Activated CD8-positive, alpha-beta T cell treated with anti-CD3 and anti-CD28 coated beads for 36 hours (primary cell): ENCODE measurements around the gene TNPO1. TPM values are rescaled to one million over a fixed set of nuclear protein-coding genes. Genes with fewer than 3 reads are reported as not detected.

Experiments
- ATAC-seq: fragments of 200-7000 bp; cut with Tn5 transposase; one replicate; pipeline ENCODE4 v1.10.0; 2021; ENCODE audit warnings: mild to moderate bottlenecking, moderate library complexity
- CTCF ChIA-PET: fragments of 350-600 bp; sonication (Branson Sonifier 250); formaldehyde crosslinking; loops from one replicate; lab custom pipeline; 2021; ENCODE audit warnings: antibody characterized with exemption; lab: Charles Lee
- POLR2A ChIA-PET: fragments of 350-600 bp; sonication (Branson Sonifier 250); formaldehyde crosslinking; loops from one replicate; lab custom pipeline; 2021; ENCODE audit warnings: antibody characterized with exemption; lab: Charles Lee
- DNase-seq: peaks from one replicate; pipeline ENCODE4 v3.0.0-alpha.2; 2020
- H3K27ac Mint-ChIP-seq: one replicate; pipeline ENCODE4 v1.8.0; 2021; ENCODE audit warnings: mild to moderate bottlenecking, mixed read lengths
- H3K27me3 Mint-ChIP-seq: one replicate; pipeline ENCODE4 v1.8.0; 2021; ENCODE audit warnings: mixed read lengths
- H3K36me3 Mint-ChIP-seq: one replicate; pipeline ENCODE4 v1.8.0; 2021; ENCODE audit warnings: low read depth, mixed read lengths
- H3K4me1 Mint-ChIP-seq: one replicate; pipeline ENCODE4 v1.8.0; 2021; ENCODE audit warnings: low read depth, mixed read lengths
- H3K4me3 Mint-ChIP-seq: one replicate; pipeline ENCODE4 v1.8.0; 2021; ENCODE audit warnings: mild to moderate bottlenecking, moderate library complexity, mixed read lengths
- H3K9me3 Mint-ChIP-seq: one replicate; pipeline ENCODE4 v1.8.0; 2021; ENCODE audit warnings: mixed read lengths
- CTCF ChIP-seq: fragments of 200-600 bp; IDR thresholded peaks from one replicate; pipeline ENCODE4 v1.8.0; 2022; ENCODE audit warnings: antibody characterized with exemption, mild to moderate bottlenecking
- intact Hi-C: fragments of 100-400 bp; cut with micrococcal nuclease; formaldehyde crosslinking; loops from one replicate; pipeline ENCODE4 v1.10.0; 2022
- total RNA-seq, 2 experiments: library from RNA; stranded (reverse); gene quantifications; one replicate each; pipeline ENCODE4 v1.2.3, GENCODE V29; 2021

The TNPO1 gene
- total RNA-seq, 2 experiments from 2014 or later: 97.8 to 116 TPM

- intact Hi-C loops: no loop called here
- peaks cover 34% of the 10 kb centered on the region for H3K27me3 Mint-ChIP-seq
- ATAC-seq (no peak), DNase-seq (no peak)
- ChIA-PET CTCF (no interaction called here), POLR2A (no interaction called here)
- no peak overlapping the region for H3K4me3 Mint-ChIP-seq
- H3K36me3 Mint-ChIP-seq: no peaks in the 10 kb centered on the region
- peaks cover 13% of the 10 kb centered on the region for H3K4me1 Mint-ChIP-seq
- no peak for TF ChIP-seq CTCF
- no peak overlapping the region for H3K27ac Mint-ChIP-seq
- H3K9me3 Mint-ChIP-seq: no peaks in the 10 kb centered on the region
Observed at GRCh38 chr5:72951671-72952468, 135.4 kb downstream of the TNPO1 start.

GRCh38 chr5:72954389-72954788, 137.9 kb downstream of the TNPO1 start:
- intact Hi-C loops: no loop called here
- TF ChIP-seq CTCF: no peak
- ChIA-PET CTCF (interaction anchor here (1.8 kb wide), 1 partner anchor 500 kb away, joined by 4 read pairs; no protein-coding TSS in a partner anchor), POLR2A (interaction anchor here (1.4 kb wide), 1 partner anchor 106 kb away, joined by 4 read pairs; no protein-coding TSS in a partner anchor)
- no peak overlapping the region for H3K27ac Mint-ChIP-seq
- H3K4me1 Mint-ChIP-seq: peaks cover 13% of the 10 kb centered on the region
- DNase-seq (no peak), ATAC-seq (no peak)
- no peaks in the 10 kb centered on the region for H3K9me3 Mint-ChIP-seq
- H3K36me3 Mint-ChIP-seq: no peaks in the 10 kb centered on the region
- no peak overlapping the region for H3K4me3 Mint-ChIP-seq
- H3K27me3 Mint-ChIP-seq: peaks cover 41% of the 10 kb centered on the region

- intact Hi-C loops: no loop called here
- DNase-seq (peak; percentile 31), ATAC-seq (peak; percentile 45)
- peak overlapping the region; percentile 83 for H3K4me3 Mint-ChIP-seq
- peak overlapping the region; percentile 49 for H3K27ac Mint-ChIP-seq
- no peak for TF ChIP-seq CTCF
- H3K9me3 Mint-ChIP-seq: no peaks in the 10 kb centered on the region
- H3K36me3 Mint-ChIP-seq: no peaks in the 10 kb centered on the region
- ChIA-PET POLR2A (interaction anchor here (1.3 to 1.4 kb wide), 2 partner anchors 107 to 635 kb away, joined by 3 to 4 read pairs; partner anchors contain the start of genes MRPS27 and PTCD2), CTCF (interaction anchor here (0.8 to 1.8 kb wide), 5 partner anchors 11 to 500 kb away, joined by 3 to 5 read pairs (median 4); no protein-coding TSS in a partner anchor)
- peaks cover 13% of the 10 kb centered on the region for H3K4me1 Mint-ChIP-seq
- H3K27me3 Mint-ChIP-seq: peaks cover 42% of the 10 kb centered on the region
Observed at GRCh38 chr5:72955143-72955767, 138.8 kb downstream of the TNPO1 start.

GRCh38 chr5:72955768-72956323, 139.4 kb downstream of the TNPO1 start, which contains the start of gene FCHO2:
TSS of gene FCHO2 (plus strand) at chr5:72956041. CDS start at chr5:72956097, 56 bp downstream.
- POLR2A ChIA-PET: interaction anchor here (1.3 to 1.4 kb wide), 2 partner anchors 108 to 636 kb away, joined by 3 to 4 read pairs; partner anchors contain the start of genes MRPS27 and PTCD2
- Mint-ChIP-seq H3K36me3 (no peaks in the 10 kb centered on the region), H3K9me3 (no peaks in the 10 kb centered on the region), H3K27ac (peak within 1 kb of the TSS; percentile 49), H3K4me3 (peak within 1 kb of the TSS; percentile 83), H3K4me1 (peaks cover 13% of the 10 kb centered on the region), H3K27me3 (peaks cover 40% of the 10 kb centered on the region)
- ATAC-seq (peak; percentile 96), DNase-seq (peak; percentile 96)
- TF ChIP-seq CTCF: peak; percentile 70
- intact Hi-C loops: no loop called here
- CTCF ChIA-PET: interaction anchor here (0.7 to 1.8 kb wide), 11 partner anchors 10 to 499 kb away, joined by 3 to 5 read pairs (median 4); no protein-coding TSS in a partner anchor
